GM18526 (cell line): Measurements from ENCODE around the gene NDUFB6.

ENCODE experiments used
- POLR2A ChIP-seq: IDR thresholded peaks from 3 replicates; pipeline ENCODE4 v1.6.1; 2011; ENCODE audit not compliant: insufficient read length; ENCODE audit errors: extremely low read depth

NDUFB6 gene

GRCh38 chr9:32578976-32579375 lies 6.0 kb upstream of the NDUFB6 start:
- TF ChIP-seq POLR2A = no peak

GRCh38 chr9:32577316-32577715 lies 4.4 kb upstream of the NDUFB6 start:
- TF ChIP-seq POLR2A = no peak

GRCh38 chr9:32574858-32575257 lies 1.9 kb upstream of the NDUFB6 start:
- no peak for TF ChIP-seq POLR2A

GRCh38 chr9:32573821-32574220 lies 862 bp upstream of the NDUFB6 start:
- no peak for TF ChIP-seq POLR2A

GRCh38 chr9:32571969-32572899 lies 725 bp downstream of the NDUFB6 start:
- TF ChIP-seq POLR2A = no peak

- no peak for TF ChIP-seq POLR2A
These were observed 2.7 kb downstream of the NDUFB6 start for GRCh38 chr9:32570262-32570661.

- TF ChIP-seq POLR2A = no peak
These were observed 6.2 kb downstream of the NDUFB6 start for GRCh38 chr9:32566770-32567169.

GRCh38 chr9:32565967-32566366 lies 7.0 kb downstream of the NDUFB6 start:
- TF ChIP-seq POLR2A = no peak

- TF ChIP-seq POLR2A = no peak
These were observed 14.5 kb downstream of the NDUFB6 start for GRCh38 chr9:32558408-32558934.

- TF ChIP-seq POLR2A = no peak
These were observed 18.4 kb downstream of the NDUFB6 start for GRCh38 chr9:32554591-32554990.

- no peak for TF ChIP-seq POLR2A
These were observed 18.9 kb downstream of the NDUFB6 start for GRCh38 chr9:32554107-32554506.

- TF ChIP-seq POLR2A = peak; percentile 79
These were observed 20.6 kb downstream of the NDUFB6 start, which contains the start of the genes SMIM27 and TOPORS for GRCh38 chr9:32552172-32552872. TSS of gene SMIM27 (plus strand) at chr9:32552327. CDS start at chr9:32552435, 108 bp downstream. TSS of gene TOPORS (minus strand) at chr9:32552586. CDS start at chr9:32552436, 150 bp downstream.

- TF ChIP-seq POLR2A = no peak
These were observed 21.5 kb downstream of the NDUFB6 start for GRCh38 chr9:32551276-32552051.

GRCh38 chr9:32550562-32551275 lies 22.2 kb downstream of the NDUFB6 start:
- peak; percentile 39 for TF ChIP-seq POLR2A
